Measurements from ENCODE around the gene KHDC1L. TPM values are rescaled to one million over a fixed set of nuclear protein-coding genes. Genes with fewer than 3 reads are reported as not detected.

KHDC1L gene
- total and polyA plus RNA-seq, 2 experiments from 2014 or later: not detected

- peaks cover 34% of the 10 kb centered on the region for H3K4me1 ChIP-seq (ENCODE audit: insufficient read depth)
- no peaks in the 10 kb centered on the region for H4K20me1 ChIP-seq (replicated peaks; ENCODE audit: insufficient read depth)
- peaks cover 15% of the 10 kb centered on the region for H3K27me3 Mint-ChIP-seq (ENCODE audit: insufficient read depth, low read depth, poor library complexity)
- no peak overlapping the region for H3K4me3 ChIP-seq
- no peak overlapping the region for H3K4me3 Mint-ChIP-seq
- no peak overlapping the region for H3K27ac ChIP-seq (ENCODE audit: low read depth)
- ATAC-seq (no peak), DNase-seq (ENCODE audit: low spot score) (no peak)
- no peak overlapping the region for H3K4me2 ChIP-seq
- H2AFZ ChIP-seq: peak overlapping the region; percentile 47; the same call in 1 of the 2 replicates
- no peaks in the 10 kb centered on the region for H3K27me3 ChIP-seq (ENCODE audit: insufficient read depth)
- H3K36me3 Mint-ChIP-seq (ENCODE audit: low read depth): peaks cover 5% of the 10 kb centered on the region; the same call in 1 of the 3 replicates
- H3K79me2 ChIP-seq (replicated peaks; ENCODE audit: insufficient read depth): no peaks in the 10 kb centered on the region
- H3K27ac Mint-ChIP-seq: no peak overlapping the region
- H3K9me2 ChIP-seq (ENCODE audit: insufficient read depth): 0 out of 2 replicates have a peak, but pooled peaks cover 2% of the 10 kb centered on the region
- peaks cover 10% of the 10 kb centered on the region; the same call in 2 of the 3 replicates for H3K9me3 Mint-ChIP-seq
- H3F3A ChIP-seq (replicated peaks; ENCODE audit: low read depth): no peaks in the 10 kb centered on the region
- TF ChIP-seq, protein P1, sequence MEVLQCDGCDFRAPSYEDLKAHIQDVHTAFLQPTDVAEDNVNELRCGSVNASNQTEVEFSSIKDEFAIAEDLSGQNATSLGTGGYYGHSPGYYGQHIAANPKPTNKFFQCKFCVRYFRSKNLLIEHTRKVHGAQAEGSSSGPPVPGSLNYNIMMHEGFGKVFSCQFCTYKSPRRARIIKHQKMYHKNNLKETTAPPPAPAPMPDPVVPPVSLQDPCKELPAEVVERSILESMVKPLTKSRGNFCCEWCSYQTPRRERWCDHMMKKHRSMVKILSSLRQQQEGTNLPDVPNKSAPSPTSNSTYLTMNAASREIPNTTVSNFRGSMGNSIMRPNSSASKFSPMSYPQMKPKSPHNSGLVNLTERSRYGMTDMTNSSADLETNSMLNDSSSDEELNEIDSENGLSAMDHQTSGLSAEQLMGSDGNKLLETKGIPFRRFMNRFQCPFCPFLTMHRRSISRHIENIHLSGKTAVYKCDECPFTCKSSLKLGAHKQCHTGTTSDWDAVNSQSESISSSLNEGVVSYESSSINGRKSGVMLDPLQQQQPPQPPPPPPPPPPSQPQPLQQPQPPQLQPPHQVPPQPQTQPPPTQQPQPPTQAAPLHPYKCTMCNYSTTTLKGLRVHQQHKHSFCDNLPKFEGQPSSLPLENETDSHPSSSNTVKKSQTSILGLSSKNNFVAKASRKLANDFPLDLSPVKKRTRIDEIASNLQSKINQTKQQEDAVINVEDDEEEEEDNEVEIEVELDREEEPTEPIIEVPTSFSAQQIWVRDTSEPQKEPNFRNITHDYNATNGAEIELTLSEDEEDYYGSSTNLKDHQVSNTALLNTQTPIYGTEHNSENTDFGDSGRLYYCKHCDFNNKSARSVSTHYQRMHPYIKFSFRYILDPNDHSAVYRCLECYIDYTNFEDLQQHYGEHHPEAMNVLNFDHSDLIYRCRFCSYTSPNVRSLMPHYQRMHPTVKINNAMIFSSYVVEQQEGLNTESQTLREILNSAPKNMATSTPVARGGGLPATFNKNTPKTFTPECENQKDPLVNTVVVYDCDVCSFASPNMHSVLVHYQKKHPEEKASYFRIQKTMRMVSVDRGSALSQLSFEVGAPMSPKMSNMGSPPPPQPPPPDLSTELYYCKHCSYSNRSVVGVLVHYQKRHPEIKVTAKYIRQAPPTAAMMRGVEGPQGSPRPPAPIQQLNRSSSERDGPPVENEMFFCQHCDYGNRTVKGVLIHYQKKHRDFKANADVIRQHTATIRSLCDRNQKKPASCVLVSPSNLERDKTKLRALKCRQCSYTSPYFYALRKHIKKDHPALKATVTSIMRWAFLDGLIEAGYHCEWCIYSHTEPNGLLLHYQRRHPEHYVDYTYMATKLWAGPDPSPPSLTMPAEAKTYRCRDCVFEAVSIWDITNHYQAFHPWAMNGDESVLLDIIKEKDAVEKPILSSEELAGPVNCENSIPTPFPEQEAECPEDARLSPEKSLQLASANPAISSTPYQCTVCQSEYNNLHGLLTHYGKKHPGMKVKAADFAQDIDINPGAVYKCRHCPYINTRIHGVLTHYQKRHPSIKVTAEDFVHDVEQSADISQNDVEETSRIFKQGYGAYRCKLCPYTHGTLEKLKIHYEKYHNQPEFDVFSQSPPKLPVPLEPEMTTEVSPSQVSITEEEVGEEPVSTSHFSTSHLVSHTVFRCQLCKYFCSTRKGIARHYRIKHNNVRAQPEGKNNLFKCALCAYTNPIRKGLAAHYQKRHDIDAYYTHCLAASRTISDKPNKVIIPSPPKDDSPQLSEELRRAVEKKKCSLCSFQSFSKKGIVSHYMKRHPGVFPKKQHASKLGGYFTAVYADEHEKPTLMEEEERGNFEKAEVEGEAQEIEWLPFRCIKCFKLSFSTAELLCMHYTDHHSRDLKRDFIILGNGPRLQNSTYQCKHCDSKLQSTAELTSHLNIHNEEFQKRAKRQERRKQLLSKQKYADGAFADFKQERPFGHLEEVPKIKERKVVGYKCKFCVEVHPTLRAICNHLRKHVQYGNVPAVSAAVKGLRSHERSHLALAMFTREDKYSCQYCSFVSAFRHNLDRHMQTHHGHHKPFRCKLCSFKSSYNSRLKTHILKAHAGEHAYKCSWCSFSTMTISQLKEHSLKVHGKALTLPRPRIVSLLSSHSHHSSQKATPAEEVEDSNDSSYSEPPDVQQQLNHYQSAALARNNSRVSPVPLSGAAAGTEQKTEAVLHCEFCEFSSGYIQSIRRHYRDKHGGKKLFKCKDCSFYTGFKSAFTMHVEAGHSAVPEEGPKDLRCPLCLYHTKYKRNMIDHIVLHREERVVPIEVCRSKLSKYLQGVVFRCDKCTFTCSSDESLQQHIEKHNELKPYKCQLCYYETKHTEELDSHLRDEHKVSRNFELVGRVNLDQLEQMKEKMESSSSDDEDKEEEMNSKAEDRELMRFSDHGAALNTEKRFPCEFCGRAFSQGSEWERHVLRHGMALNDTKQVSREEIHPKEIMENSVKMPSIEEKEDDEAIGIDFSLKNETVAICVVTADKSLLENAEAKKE (CRISPR knock-in tag; IDR thresholded peaks at IDR 0.05): no peak
- no peak for TF ChIP-seq NANOG (IDR thresholded peaks at IDR 0.05; ENCODE audit: borderline replicate concordance)
- TF ChIP-seq CREB1 (CRISPR knock-in tag; IDR thresholded peaks at IDR 0.05; ENCODE audit: low read depth): no peak
- TF ChIP-seq, protein P2, sequence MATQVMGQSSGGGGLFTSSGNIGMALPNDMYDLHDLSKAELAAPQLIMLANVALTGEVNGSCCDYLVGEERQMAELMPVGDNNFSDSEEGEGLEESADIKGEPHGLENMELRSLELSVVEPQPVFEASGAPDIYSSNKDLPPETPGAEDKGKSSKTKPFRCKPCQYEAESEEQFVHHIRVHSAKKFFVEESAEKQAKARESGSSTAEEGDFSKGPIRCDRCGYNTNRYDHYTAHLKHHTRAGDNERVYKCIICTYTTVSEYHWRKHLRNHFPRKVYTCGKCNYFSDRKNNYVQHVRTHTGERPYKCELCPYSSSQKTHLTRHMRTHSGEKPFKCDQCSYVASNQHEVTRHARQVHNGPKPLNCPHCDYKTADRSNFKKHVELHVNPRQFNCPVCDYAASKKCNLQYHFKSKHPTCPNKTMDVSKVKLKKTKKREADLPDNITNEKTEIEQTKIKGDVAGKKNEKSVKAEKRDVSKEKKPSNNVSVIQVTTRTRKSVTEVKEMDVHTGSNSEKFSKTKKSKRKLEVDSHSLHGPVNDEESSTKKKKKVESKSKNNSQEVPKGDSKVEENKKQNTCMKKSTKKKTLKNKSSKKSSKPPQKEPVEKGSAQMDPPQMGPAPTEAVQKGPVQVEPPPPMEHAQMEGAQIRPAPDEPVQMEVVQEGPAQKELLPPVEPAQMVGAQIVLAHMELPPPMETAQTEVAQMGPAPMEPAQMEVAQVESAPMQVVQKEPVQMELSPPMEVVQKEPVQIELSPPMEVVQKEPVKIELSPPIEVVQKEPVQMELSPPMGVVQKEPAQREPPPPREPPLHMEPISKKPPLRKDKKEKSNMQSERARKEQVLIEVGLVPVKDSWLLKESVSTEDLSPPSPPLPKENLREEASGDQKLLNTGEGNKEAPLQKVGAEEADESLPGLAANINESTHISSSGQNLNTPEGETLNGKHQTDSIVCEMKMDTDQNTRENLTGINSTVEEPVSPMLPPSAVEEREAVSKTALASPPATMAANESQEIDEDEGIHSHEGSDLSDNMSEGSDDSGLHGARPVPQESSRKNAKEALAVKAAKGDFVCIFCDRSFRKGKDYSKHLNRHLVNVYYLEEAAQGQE (IDR thresholded peaks at IDR 0.05; ENCODE audit: unreplicated experiment): no peak
- no peak for TF ChIP-seq ZNF114 (CRISPR knock-in tag; IDR thresholded peaks at IDR 0.05)
- TF ChIP-seq, protein P3, sequence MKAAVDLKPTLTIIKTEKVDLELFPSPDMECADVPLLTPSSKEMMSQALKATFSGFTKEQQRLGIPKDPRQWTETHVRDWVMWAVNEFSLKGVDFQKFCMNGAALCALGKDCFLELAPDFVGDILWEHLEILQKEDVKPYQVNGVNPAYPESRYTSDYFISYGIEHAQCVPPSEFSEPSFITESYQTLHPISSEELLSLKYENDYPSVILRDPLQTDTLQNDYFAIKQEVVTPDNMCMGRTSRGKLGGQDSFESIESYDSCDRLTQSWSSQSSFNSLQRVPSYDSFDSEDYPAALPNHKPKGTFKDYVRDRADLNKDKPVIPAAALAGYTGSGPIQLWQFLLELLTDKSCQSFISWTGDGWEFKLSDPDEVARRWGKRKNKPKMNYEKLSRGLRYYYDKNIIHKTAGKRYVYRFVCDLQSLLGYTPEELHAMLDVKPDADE (IDR thresholded peaks at IDR 0.05): no peak
- TF ChIP-seq STAT1 (IDR thresholded peaks at IDR 0.05; ENCODE audit: unreplicated experiment): no peak
- TF ChIP-seq EZH2 (IDR thresholded peaks at IDR 0.05; ENCODE audit: low read depth, unreplicated experiment): no peak
- no peak for TF ChIP-seq JUNB (IDR thresholded peaks at IDR 0.05; ENCODE audit: unreplicated experiment)
- TF ChIP-seq POLR2AphosphoS5 (IDR thresholded peaks at IDR 0.05; ENCODE audit: low read depth): no peak
- TF ChIP-seq, protein P4, sequence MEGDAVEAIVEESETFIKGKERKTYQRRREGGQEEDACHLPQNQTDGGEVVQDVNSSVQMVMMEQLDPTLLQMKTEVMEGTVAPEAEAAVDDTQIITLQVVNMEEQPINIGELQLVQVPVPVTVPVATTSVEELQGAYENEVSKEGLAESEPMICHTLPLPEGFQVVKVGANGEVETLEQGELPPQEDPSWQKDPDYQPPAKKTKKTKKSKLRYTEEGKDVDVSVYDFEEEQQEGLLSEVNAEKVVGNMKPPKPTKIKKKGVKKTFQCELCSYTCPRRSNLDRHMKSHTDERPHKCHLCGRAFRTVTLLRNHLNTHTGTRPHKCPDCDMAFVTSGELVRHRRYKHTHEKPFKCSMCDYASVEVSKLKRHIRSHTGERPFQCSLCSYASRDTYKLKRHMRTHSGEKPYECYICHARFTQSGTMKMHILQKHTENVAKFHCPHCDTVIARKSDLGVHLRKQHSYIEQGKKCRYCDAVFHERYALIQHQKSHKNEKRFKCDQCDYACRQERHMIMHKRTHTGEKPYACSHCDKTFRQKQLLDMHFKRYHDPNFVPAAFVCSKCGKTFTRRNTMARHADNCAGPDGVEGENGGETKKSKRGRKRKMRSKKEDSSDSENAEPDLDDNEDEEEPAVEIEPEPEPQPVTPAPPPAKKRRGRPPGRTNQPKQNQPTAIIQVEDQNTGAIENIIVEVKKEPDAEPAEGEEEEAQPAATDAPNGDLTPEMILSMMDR (conservative IDR thresholded peaks at IDR 0.05; ENCODE audit: low read depth in 2 of 2): no peak
- TF ChIP-seq ZNF331 (CRISPR knock-in tag; IDR thresholded peaks at IDR 0.05; ENCODE audit: low read depth): no peak
- no peak for TF ChIP-seq EZH2phosphoT487 (IDR thresholded peaks at IDR 0.05; ENCODE audit: unreplicated experiment)
- no peaks in the 10 kb centered on the region for H3K36me3 ChIP-seq (ENCODE audit: insufficient read depth)
- peaks cover 45% of the 10 kb centered on the region for H3K4me1 Mint-ChIP-seq
These were observed 25.0 kb downstream of the KHDC1L start for GRCh38 chr6:73200247-73200646.
